Activated naive CD8-positive, alpha-beta T cell (primary cell): ENCODE data around the gene COG2.

Source experiments
- H3K27ac Mint-ChIP-seq: one replicate; pipeline ENCODE4 v1.8.0; 2021; ENCODE audit warnings: mixed read lengths
- H3K27me3 Mint-ChIP-seq: one replicate; pipeline ENCODE4 v1.8.0; 2021; ENCODE audit warnings: mixed read lengths
- H3K36me3 Mint-ChIP-seq: one replicate; pipeline ENCODE4 v1.8.0; 2021; ENCODE audit warnings: mixed read lengths
- H3K4me1 Mint-ChIP-seq: one replicate; pipeline ENCODE4 v1.8.0; 2021; ENCODE audit warnings: low read depth, mixed read lengths
- H3K4me3 Mint-ChIP-seq: one replicate; pipeline ENCODE4 v1.8.0; 2021; ENCODE audit warnings: mild to moderate bottlenecking, mixed read lengths
- H3K9me3 Mint-ChIP-seq: one replicate; pipeline ENCODE4 v1.8.0; 2021; ENCODE audit warnings: low read depth, mixed read lengths

The COG2 gene

GRCh38 chr1:230614121-230614520 is 28.2 kb upstream of the COG2 start:
- Mint-ChIP-seq H3K27me3 (peaks cover 19% of the 10 kb centered on the region), H3K36me3 (no peaks in the 10 kb centered on the region), H3K4me3 (no peak overlapping the region), H3K27ac (no peak overlapping the region), H3K4me1 (no peaks in the 10 kb centered on the region), H3K9me3 (no peaks in the 10 kb centered on the region)

- Mint-ChIP-seq H3K4me1 (no peaks in the 10 kb centered on the region), H3K9me3 (no peaks in the 10 kb centered on the region), H3K27ac (no peak overlapping the region), H3K4me3 (no peak overlapping the region), H3K36me3 (no peaks in the 10 kb centered on the region), H3K27me3 (peaks cover 18% of the 10 kb centered on the region)
Measured at GRCh38 chr1:230618537-230618936, 23.7 kb upstream of the COG2 start.

- H3K36me3 Mint-ChIP-seq = no peaks in the 10 kb centered on the region
- H3K27me3 Mint-ChIP-seq = peaks cover 14% of the 10 kb centered on the region
- no peak overlapping the region for H3K4me3 Mint-ChIP-seq
- no peaks in the 10 kb centered on the region for H3K4me1 Mint-ChIP-seq
- H3K27ac Mint-ChIP-seq = no peak overlapping the region
- H3K9me3 Mint-ChIP-seq = no peaks in the 10 kb centered on the region
Measured at GRCh38 chr1:230620649-230621323, 21.5 kb upstream of the COG2 start.

- Mint-ChIP-seq H3K9me3 (no peaks in the 10 kb centered on the region), H3K36me3 (no peaks in the 10 kb centered on the region), H3K27ac (no peak overlapping the region), H3K4me1 (no peaks in the 10 kb centered on the region), H3K27me3 (peaks cover 11% of the 10 kb centered on the region), H3K4me3 (no peak overlapping the region)
Measured at GRCh38 chr1:230621324-230622030, 20.8 kb upstream of the COG2 start.

- H3K4me3 Mint-ChIP-seq = no peak overlapping the region
- no peaks in the 10 kb centered on the region for H3K9me3 Mint-ChIP-seq
- no peak overlapping the region for H3K27ac Mint-ChIP-seq
- peaks cover 11% of the 10 kb centered on the region for H3K27me3 Mint-ChIP-seq
- H3K36me3 Mint-ChIP-seq = no peaks in the 10 kb centered on the region
- H3K4me1 Mint-ChIP-seq = no peaks in the 10 kb centered on the region
Measured at GRCh38 chr1:230622151-230622550, 20.1 kb upstream of the COG2 start.

- Mint-ChIP-seq H3K27ac (no peak overlapping the region), H3K27me3 (peaks cover 4% of the 10 kb centered on the region), H3K36me3 (no peaks in the 10 kb centered on the region), H3K4me1 (no peaks in the 10 kb centered on the region), H3K4me3 (no peak overlapping the region), H3K9me3 (no peaks in the 10 kb centered on the region)
Measured at GRCh38 chr1:230624097-230624713, 18.1 kb upstream of the COG2 start.

GRCh38 chr1:230626232-230626631 is 16.0 kb upstream of the COG2 start:
- H3K4me1 Mint-ChIP-seq = no peaks in the 10 kb centered on the region
- H3K27me3 Mint-ChIP-seq = no peaks in the 10 kb centered on the region
- no peaks in the 10 kb centered on the region for H3K9me3 Mint-ChIP-seq
- no peak overlapping the region for H3K4me3 Mint-ChIP-seq
- no peak overlapping the region for H3K27ac Mint-ChIP-seq
- H3K36me3 Mint-ChIP-seq = no peaks in the 10 kb centered on the region

- no peaks in the 10 kb centered on the region for H3K27me3 Mint-ChIP-seq
- no peaks in the 10 kb centered on the region for H3K36me3 Mint-ChIP-seq
- H3K27ac Mint-ChIP-seq = no peak overlapping the region
- H3K4me1 Mint-ChIP-seq = no peaks in the 10 kb centered on the region
- H3K9me3 Mint-ChIP-seq = no peaks in the 10 kb centered on the region
- H3K4me3 Mint-ChIP-seq = no peak overlapping the region
Measured at GRCh38 chr1:230627767-230628166, 14.5 kb upstream of the COG2 start.

GRCh38 chr1:230629511-230629910 is 12.8 kb upstream of the COG2 start:
- no peaks in the 10 kb centered on the region for H3K4me1 Mint-ChIP-seq
- H3K4me3 Mint-ChIP-seq = no peak overlapping the region
- H3K36me3 Mint-ChIP-seq = no peaks in the 10 kb centered on the region
- H3K27ac Mint-ChIP-seq = no peak overlapping the region
- no peaks in the 10 kb centered on the region for H3K9me3 Mint-ChIP-seq
- no peaks in the 10 kb centered on the region for H3K27me3 Mint-ChIP-seq

- H3K27ac Mint-ChIP-seq = no peak overlapping the region
- no peaks in the 10 kb centered on the region for H3K36me3 Mint-ChIP-seq
- H3K9me3 Mint-ChIP-seq = no peaks in the 10 kb centered on the region
- no peak overlapping the region for H3K4me3 Mint-ChIP-seq
- H3K4me1 Mint-ChIP-seq = no peaks in the 10 kb centered on the region
- H3K27me3 Mint-ChIP-seq = peaks cover 4% of the 10 kb centered on the region
Measured at GRCh38 chr1:230631477-230631876, 10.8 kb upstream of the COG2 start.

GRCh38 chr1:230632273-230632873 is 9.9 kb upstream of the COG2 start:
- Mint-ChIP-seq H3K4me3 (no peak overlapping the region), H3K27me3 (peaks cover 9% of the 10 kb centered on the region), H3K36me3 (no peaks in the 10 kb centered on the region), H3K4me1 (no peaks in the 10 kb centered on the region), H3K27ac (no peak overlapping the region), H3K9me3 (no peaks in the 10 kb centered on the region)

GRCh38 chr1:230633469-230633868 is 8.8 kb upstream of the COG2 start:
- peaks cover 14% of the 10 kb centered on the region for H3K27me3 Mint-ChIP-seq
- no peaks in the 10 kb centered on the region for H3K36me3 Mint-ChIP-seq
- no peak overlapping the region for H3K27ac Mint-ChIP-seq
- no peaks in the 10 kb centered on the region for H3K9me3 Mint-ChIP-seq
- H3K4me1 Mint-ChIP-seq = no peaks in the 10 kb centered on the region
- no peak overlapping the region for H3K4me3 Mint-ChIP-seq

- Mint-ChIP-seq H3K27ac (no peak overlapping the region), H3K9me3 (no peaks in the 10 kb centered on the region), H3K27me3 (peaks cover 18% of the 10 kb centered on the region), H3K36me3 (no peaks in the 10 kb centered on the region), H3K4me1 (no peaks in the 10 kb centered on the region), H3K4me3 (no peak overlapping the region)
Measured at GRCh38 chr1:230634384-230634783, 7.9 kb upstream of the COG2 start.

- H3K27ac Mint-ChIP-seq = no peak overlapping the region
- no peaks in the 10 kb centered on the region for H3K36me3 Mint-ChIP-seq
- peaks cover 21% of the 10 kb centered on the region for H3K27me3 Mint-ChIP-seq
- peaks cover 5% of the 10 kb centered on the region for H3K4me1 Mint-ChIP-seq
- H3K9me3 Mint-ChIP-seq = no peaks in the 10 kb centered on the region
- H3K4me3 Mint-ChIP-seq = no peak overlapping the region
Measured at GRCh38 chr1:230636575-230637148, 5.6 kb upstream of the COG2 start.

- no peak overlapping the region for H3K27ac Mint-ChIP-seq
- no peaks in the 10 kb centered on the region for H3K9me3 Mint-ChIP-seq
- no peaks in the 10 kb centered on the region for H3K36me3 Mint-ChIP-seq
- peaks cover 26% of the 10 kb centered on the region for H3K4me1 Mint-ChIP-seq
- no peak overlapping the region for H3K4me3 Mint-ChIP-seq
- peaks cover 21% of the 10 kb centered on the region for H3K27me3 Mint-ChIP-seq
Measured at GRCh38 chr1:230639714-230640209, 2.5 kb upstream of the COG2 start.
